ENCODE data around the gene PLSCR4.
"Not testable (repeated sequence)": the region's sequence is repeated elsewhere in the genome, so short reads cannot be mapped to it uniquely, and the experiment has no call there.

Gene PLSCR4

GRCh38 chr3:146246526-146246925 lies 4.4 kb downstream of the PLSCR4 start:
- H3K4me3 ChIP-seq (ENCODE audit: low read depth, low read length) = no peak overlapping the region
- no peak for TF ChIP-seq CTCF (IDR thresholded peaks at IDR 0.05; ENCODE audit: control insufficient read depth, extremely low read depth, insufficient read depth)
- DNase-seq (ENCODE audit: low read depth) = no peak

- no peak for TF ChIP-seq CTCF (IDR thresholded peaks at IDR 0.05; ENCODE audit: control insufficient read depth, extremely low read depth, insufficient read depth)
- no peak for DNase-seq (ENCODE audit: low read depth)
- no peak overlapping the region for H3K4me3 ChIP-seq (ENCODE audit: low read depth, low read length)
Measured at GRCh38 chr3:146243559-146243958, 7.3 kb downstream of the PLSCR4 start.

GRCh38 chr3:146241523-146242240 lies 9.2 kb downstream of the PLSCR4 start:
- no peak for TF ChIP-seq CTCF (IDR thresholded peaks at IDR 0.05; ENCODE audit: control insufficient read depth, extremely low read depth, insufficient read depth)
- H3K4me3 ChIP-seq (ENCODE audit: low read depth, low read length) = no peak overlapping the region
- DNase-seq (ENCODE audit: low read depth) = no peak

- TF ChIP-seq CTCF (IDR thresholded peaks at IDR 0.05; ENCODE audit: control insufficient read depth, extremely low read depth, insufficient read depth) = no peak
- no peak overlapping the region for H3K4me3 ChIP-seq (ENCODE audit: low read depth, low read length)
- no peak for DNase-seq (ENCODE audit: low read depth)
Measured at GRCh38 chr3:146233487-146233886, 17.4 kb downstream of the PLSCR4 start.

GRCh38 chr3:146227486-146227885 lies 23.4 kb downstream of the PLSCR4 start:
- TF ChIP-seq CTCF (IDR thresholded peaks at IDR 0.05; ENCODE audit: control insufficient read depth, extremely low read depth, insufficient read depth) = no peak
- DNase-seq (ENCODE audit: low read depth) = no peak

GRCh38 chr3:146226881-146227280 lies 24.0 kb downstream of the PLSCR4 start:
- TF ChIP-seq CTCF (IDR thresholded peaks at IDR 0.05; ENCODE audit: control insufficient read depth, extremely low read depth, insufficient read depth) = no peak
- DNase-seq (ENCODE audit: low read depth) = no peak
- no peak overlapping the region for H3K4me3 ChIP-seq (ENCODE audit: low read depth, low read length)

More at GRCh38 chr3:146227486-146227885, 23.4 kb downstream of the PLSCR4 start:
- H3K4me3 ChIP-seq (ENCODE audit: low read depth, low read length) = no peak overlapping the region

GRCh38 chr3:146225458-146225857 lies 25.4 kb downstream of the PLSCR4 start:
- not testable (repeated sequence) for H3K4me3 ChIP-seq (ENCODE audit: low read depth, low read length); DNase-seq (ENCODE audit: low read depth)
